ENCODE data around the gene CD164L2. TPM values are rescaled to one million over a fixed set of nuclear protein-coding genes. Genes with fewer than 3 reads are reported as not detected.
"Not testable (repeated sequence)": the region's sequence is repeated elsewhere in the genome, so short reads cannot be mapped to it uniquely, and the experiment has no call there.

The CD164L2 gene
- total RNA-seq, 2 experiments from 2014 or later = not detected

- Mint-ChIP-seq H3K27me3 (no peaks in the 10 kb centered on the region), H3K9me3 (no peaks in the 10 kb centered on the region), H3K4me3 (no peak overlapping the region), H3K4me1 (ENCODE audit: low read depth) (peaks cover 4% of the 10 kb centered on the region), H3K27ac (no peak overlapping the region), H3K36me3 (ENCODE audit: low read depth) (peaks cover 90% of the 10 kb centered on the region)
- ChIA-PET CTCF (interaction anchor here (1.4 to 1.7 kb wide), 2 partner anchors 114 to 259 kb away, joined by 3 to 5 read pairs; no protein-coding TSS in a partner anchor), POLR2A (interaction anchor here (0.7 to 0.9 kb wide), 2 partner anchors 31 to 198 kb away, joined by 3 read pairs; no protein-coding TSS in a partner anchor)
- ATAC-seq (ENCODE audit: poor library complexity) (no peak), DNase-seq (no peak)
- Histone ChIP-seq H3K27ac (ENCODE audit: low read depth in 1 of 2, low read length in 2 of 2) (no peak overlapping the region), H3K36me3 (ENCODE audit: insufficient read depth, low read length) (peaks cover 95% of the 10 kb centered on the region), H3K4me1 (ENCODE audit: insufficient read depth, low read length) (no peaks in the 10 kb centered on the region), H3K9me3 (ENCODE audit: control insufficient read depth in 1 of 2, insufficient read depth in 1 of 2, low read length in 2 of 2) (no peaks in the 10 kb centered on the region), H3K27me3 (ENCODE audit: control insufficient read depth in 1 of 2, insufficient read depth in 2 of 2, low read length in 2 of 2) (no peaks in the 10 kb centered on the region), H3K4me3 (ENCODE audit: low read length) (no peak overlapping the region)
- intact Hi-C loops (cut with DNase I, micrococcal nuclease) = loop anchor here in 1 of 2 experiments (10.0 kb wide), 1 partner anchor 54 kb away; no protein-coding TSS in a partner anchor
- TF ChIP-seq CTCF (IDR thresholded peaks at IDR 0.05) = no peak
Measured at GRCh38 chr1:27410709-27411108, 27.6 kb upstream of the CD164L2 start.

- Histone ChIP-seq H3K9me3 (ENCODE audit: control insufficient read depth in 1 of 2, insufficient read depth in 1 of 2, low read length in 2 of 2) (no peaks in the 10 kb centered on the region), H3K27ac (ENCODE audit: low read depth in 1 of 2, low read length in 2 of 2) (no peak overlapping the region), H3K36me3 (ENCODE audit: insufficient read depth, low read length) (peaks cover 89% of the 10 kb centered on the region), H3K27me3 (ENCODE audit: control insufficient read depth in 1 of 2, insufficient read depth in 2 of 2, low read length in 2 of 2) (no peaks in the 10 kb centered on the region), H3K4me3 (ENCODE audit: low read length) (no peak overlapping the region), H3K4me1 (ENCODE audit: insufficient read depth, low read length) (no peaks in the 10 kb centered on the region)
- Mint-ChIP-seq H3K27ac (no peak overlapping the region), H3K27me3 (no peaks in the 10 kb centered on the region), H3K4me1 (ENCODE audit: low read depth) (no peaks in the 10 kb centered on the region), H3K36me3 (ENCODE audit: low read depth) (peaks cover 79% of the 10 kb centered on the region), H3K9me3 (no peaks in the 10 kb centered on the region), H3K4me3 (no peak overlapping the region)
- DNase-seq = no peak
- ATAC-seq (ENCODE audit: poor library complexity) = no peak
- ChIA-PET CTCF (interaction anchor here (1.4 to 1.6 kb wide), 2 partner anchors 14 to 109 kb away, joined by 3 to 6 read pairs; no protein-coding TSS in a partner anchor), POLR2A (no interaction called here)
- intact Hi-C loops (cut with DNase I, micrococcal nuclease) = loop anchor here in 1 of 2 experiments (10.0 kb wide), 1 partner anchor 55 kb away; no protein-coding TSS in a partner anchor
- TF ChIP-seq CTCF (IDR thresholded peaks at IDR 0.05) = no peak
Measured at GRCh38 chr1:27409669-27410068, 26.5 kb upstream of the CD164L2 start.

GRCh38 chr1:27408151-27408550 lies 25.0 kb upstream of the CD164L2 start:
- Mint-ChIP-seq H3K36me3 (ENCODE audit: low read depth) (peaks cover 71% of the 10 kb centered on the region), H3K27ac (no peak overlapping the region)

GRCh38 chr1:27406791-27407190 lies 23.7 kb upstream of the CD164L2 start:
- H3K27me3 Mint-ChIP-seq; H3K27ac ChIP-seq (ENCODE audit: low read depth in 1 of 2, low read length in 2 of 2); CTCF ChIA-PET; H3K9me3 ChIP-seq (ENCODE audit: control insufficient read depth in 1 of 2, insufficient read depth in 1 of 2, low read length in 2 of 2); intact Hi-C loops (cut with DNase I, micrococcal nuclease); DNase-seq; H3K27ac Mint-ChIP-seq; ATAC-seq (ENCODE audit: poor library complexity); H3K4me3 ChIP-seq (ENCODE audit: low read length); H3K27me3 ChIP-seq (ENCODE audit: control insufficient read depth in 1 of 2, insufficient read depth in 2 of 2, low read length in 2 of 2); H3K4me3 Mint-ChIP-seq; H3K9me3 Mint-ChIP-seq; POLR2A ChIA-PET: not testable (repeated sequence)
- H3K36me3 Mint-ChIP-seq (ENCODE audit: low read depth) = peaks cover 57% of the 10 kb centered on the region
- peaks cover 25% of the 10 kb centered on the region for H3K4me1 Mint-ChIP-seq (ENCODE audit: low read depth)
- peaks cover 63% of the 10 kb centered on the region for H3K36me3 ChIP-seq (ENCODE audit: insufficient read depth, low read length)
- peaks cover 16% of the 10 kb centered on the region for H3K4me1 ChIP-seq (ENCODE audit: insufficient read depth, low read length)

More at GRCh38 chr1:27408151-27408550, 25.0 kb upstream of the CD164L2 start:
- no peak for ATAC-seq (ENCODE audit: poor library complexity)
- no peak for DNase-seq
- H3K4me1 ChIP-seq (ENCODE audit: insufficient read depth, low read length) = peaks cover 9% of the 10 kb centered on the region
- Mint-ChIP-seq H3K4me1 (ENCODE audit: low read depth) (peaks cover 15% of the 10 kb centered on the region), H3K4me3 (no peak overlapping the region), H3K9me3 (no peaks in the 10 kb centered on the region), H3K27me3 (no peaks in the 10 kb centered on the region)
- ChIA-PET CTCF (no interaction called here), POLR2A (no interaction called here)
- no peak for TF ChIP-seq CTCF (IDR thresholded peaks at IDR 0.05)
- H3K27ac ChIP-seq (ENCODE audit: low read depth in 1 of 2, low read length in 2 of 2) = no peak overlapping the region
- H3K4me3 ChIP-seq (ENCODE audit: low read length) = no peak overlapping the region
- H3K9me3 ChIP-seq (ENCODE audit: control insufficient read depth in 1 of 2, insufficient read depth in 1 of 2, low read length in 2 of 2) = no peaks in the 10 kb centered on the region
- intact Hi-C loops (cut with DNase I, micrococcal nuclease) = no loop called here
- peaks cover 77% of the 10 kb centered on the region for H3K36me3 ChIP-seq (ENCODE audit: insufficient read depth, low read length)
- no peaks in the 10 kb centered on the region for H3K27me3 ChIP-seq (ENCODE audit: control insufficient read depth in 1 of 2, insufficient read depth in 2 of 2, low read length in 2 of 2)
